Astrocyte of the cerebellum (primary cell): ENCODE measurements around the gene TECR.

Experiments used
- DNase-seq: peaks from one replicate; pipeline ENCODE4 v3.0.0-alpha.2; 2011; ENCODE audit warnings: low read depth
- H3K4me3 ChIP-seq: 2 replicates; pipeline ENCODE4 v1.5.1; 2011; ENCODE audit warnings: mild to moderate bottlenecking, low read depth, low read length, moderate library complexity
- CTCF ChIP-seq: IDR thresholded peaks from 2 replicates; pipeline ENCODE4 v1.5.1; 2012; ENCODE audit warnings: low read length, low read depth, moderate library complexity, mild to moderate bottlenecking; ENCODE audit errors: missing control alignments
- in situ Hi-C: cut with HindIII; loops from 2 replicates; pipeline ENCODE4 v1.10.0; 2017; ENCODE audit warnings: low sequenced_read_pairs

Gene TECR

GRCh38 chr19:14555918-14556661 is 26.7 kb downstream of the TECR start:
- in situ Hi-C loops: no loop called here
- H3K4me3 ChIP-seq: no peak overlapping the region
- DNase-seq: no peak
- no peak for TF ChIP-seq CTCF

GRCh38 chr19:14556662-14557188 is 27.3 kb downstream of the TECR start:
- in situ Hi-C loops: no loop called here
- H3K4me3 ChIP-seq: no peak overlapping the region
- DNase-seq: peak; percentile 39
- peak; percentile 96 for TF ChIP-seq CTCF

- in situ Hi-C loops: no loop called here
- TF ChIP-seq CTCF: no peak
- no peak overlapping the region for H3K4me3 ChIP-seq
- no peak for DNase-seq
These were observed 29.1 kb downstream of the TECR start for GRCh38 chr19:14558370-14559066.

- in situ Hi-C loops: no loop called here
- no peak for TF ChIP-seq CTCF
These were observed 30.8 kb downstream of the TECR start for GRCh38 chr19:14559916-14560775.

GRCh38 chr19:14560776-14561108 is 31.3 kb downstream of the TECR start:
- no peak for TF ChIP-seq CTCF
- no peak for DNase-seq
- no peak overlapping the region for H3K4me3 ChIP-seq
- in situ Hi-C loops: no loop called here

More at GRCh38 chr19:14559916-14560775, 30.8 kb downstream of the TECR start:
- H3K4me3 ChIP-seq: no peak overlapping the region
- DNase-seq: no peak

GRCh38 chr19:14561249-14561648 is 31.9 kb downstream of the TECR start:
- in situ Hi-C loops: no loop called here
- no peak for DNase-seq
- TF ChIP-seq CTCF: no peak
- H3K4me3 ChIP-seq: no peak overlapping the region
